Cardiac septum (tissue), 1 donor: Measurements from ENCODE around the gene NPPA. TPM values are rescaled to one million over a fixed set of nuclear protein-coding genes. Genes with fewer than 3 reads are reported as not detected.
A peak's percentile ranks its signal among the peaks of the same experiment; 100 is the strongest.
"Not testable (repeated sequence)": the region's sequence is repeated elsewhere in the genome, so short reads cannot be mapped to it uniquely, and the experiment has no call there.

Experiments
- DNase-seq: peaks from one replicate; pipeline ENCODE4 v3.0.0-alpha.2; 2020; ENCODE audit warnings: low spot score
- intact Hi-C: fragments of 100-400 bp; cut with DNase I; formaldehyde crosslinking; loops from one replicate; pipeline ENCODE4 v1.14.0; 2022
- long read RNA-seq: library from polyadenylated mRNA; unstranded; transcript quantifications from one replicate; pipeline ENCODE4 v2.0.0, GENCODE V29; 2021
- total RNA-seq: library from RNA; stranded (reverse); fragmentation: NEBNext Ultra II Directional; extraction: Animal tissue kit (Norgen Biotek cat#: 25700); gene quantifications from one replicate; pipeline ENCODE4 v1.2.1, GENCODE V29; 2021
- donor health status: DM: no; HTN: no; CAD: no.

NPPA gene
- 21,376 TPM for total RNA-seq
- long read RNA-seq, transcript NPPA-201 (3 exons, 728 nt), result minor isoform, 11 of 32,439 reads
- long read RNA-seq, transcript NPPA-202 (3 exons, 855 nt), result major isoform, 31,262 of 32,439 reads
- long read RNA-seq, partial matches to known transcripts, result 950 of 32,439 reads
- long read RNA-seq, other reads (novel, unspliced or antisense), result 216 of 32,439 reads

GRCh38 chr1:11847667-11848372 lies at the start of gene NPPA:
Gene NPPA, minus strand, starts transcription at chr1:11847783. Its CDS starts 99 bp downstream, at chr1:11847684.
- DNase-seq, result peak; percentile 88
- intact Hi-C loops, result no loop called here

GRCh38 chr1:11894501-11894900 lies 46.9 kb upstream of the NPPA start:
- not testable (repeated sequence) for DNase-seq
- intact Hi-C loops, result loop anchor here (1.0 kb wide), 1 partner anchor 56 kb away; no protein-coding TSS in a partner anchor

GRCh38 chr1:11893907-11894251 lies 46.3 kb upstream of the NPPA start:
- peak; percentile 87 for DNase-seq
- intact Hi-C loops, result loop anchor here (1.0 kb wide), 1 partner anchor 56 kb away; no protein-coding TSS in a partner anchor

- DNase-seq, result no peak
- intact Hi-C loops, result loop anchor here (2.0 kb wide), 1 partner anchor 21 kb away; no protein-coding TSS in a partner anchor
These were observed 44.0 kb upstream of the NPPA start for GRCh38 chr1:11891433-11892186.

GRCh38 chr1:11888877-11889208 lies 41.3 kb upstream of the NPPA start:
- DNase-seq, result no peak
- intact Hi-C loops, result loop anchor here (1.0 kb wide), 1 partner anchor 48 kb away; no protein-coding TSS in a partner anchor

- intact Hi-C loops, result loop anchor here (1.0 kb wide), 1 partner anchor 47 kb away; no protein-coding TSS in a partner anchor
These were observed 40.8 kb upstream of the NPPA start for GRCh38 chr1:11888206-11888876.

GRCh38 chr1:11887666-11888007 lies 40.1 kb upstream of the NPPA start:
- DNase-seq, result no peak
- intact Hi-C loops, result loop anchor here (1.0 to 2.0 kb wide), 5 partner anchors 13 to 103 kb away; no protein-coding TSS in a partner anchor

More at GRCh38 chr1:11888206-11888876, 40.8 kb upstream of the NPPA start:
- DNase-seq, result no peak

GRCh38 chr1:11886986-11887665 lies 39.5 kb upstream of the NPPA start:
- intact Hi-C loops, result loop anchor here (1.0 to 2.0 kb wide), 4 partner anchors 13 to 104 kb away; no protein-coding TSS in a partner anchor
- DNase-seq, result peak; percentile 90

GRCh38 chr1:11885916-11886315 lies 38.3 kb upstream of the NPPA start:
- intact Hi-C loops, result loop anchor here (2.0 kb wide), 2 partner anchors 95 to 105 kb away; no protein-coding TSS in a partner anchor
- DNase-seq, result no peak

- intact Hi-C loops, result loop anchor here (1.0 kb wide), 1 partner anchor 9 kb away; no protein-coding TSS in a partner anchor
- DNase-seq, result peak; percentile 92
These were observed 35.4 kb upstream of the NPPA start for GRCh38 chr1:11882814-11883538.

- intact Hi-C loops, result no loop called here
- no peak for DNase-seq
These were observed 34.3 kb upstream of the NPPA start for GRCh38 chr1:11881749-11882441.

GRCh38 chr1:11880911-11881748 lies 33.5 kb upstream of the NPPA start:
- intact Hi-C loops, result no loop called here
- DNase-seq, result peak; percentile 93

- no peak for DNase-seq
- intact Hi-C loops, result no loop called here
These were observed 32.6 kb upstream of the NPPA start for GRCh38 chr1:11880181-11880575.

GRCh38 chr1:11879311-11880180 lies 32.0 kb upstream of the NPPA start:
- intact Hi-C loops, result no loop called here
- no peak for DNase-seq

- no peak for DNase-seq
- intact Hi-C loops, result no loop called here
These were observed 31.3 kb upstream of the NPPA start for GRCh38 chr1:11878891-11879190.
